H1 (cell line): Measurements from ENCODE around the gene MYBPC1. TPM values are rescaled to one million over a fixed set of nuclear protein-coding genes. Genes with fewer than 3 reads are reported as not detected.
A peak's percentile ranks its signal among the peaks of the same experiment; 100 is the strongest.

ENCODE experiments used
- CTCF ChIA-PET: fragments of 300-600 bp; sonication (Branson Sonifier 250); formaldehyde crosslinking; loops from one replicate; lab custom pipeline; 2021; ENCODE audit not compliant: partially characterized antibody; lab: Charles Lee
- POLR2A ChIA-PET: fragments of 300-600 bp; sonication (Branson Sonifier 250); formaldehyde crosslinking; loops from one replicate; lab custom pipeline; 2021; ENCODE audit warnings: inconsistent platforms; ENCODE audit not compliant: partially characterized antibody; lab: Charles Lee
- DNase-seq, 2 experiments: peaks; one replicate each; pipeline versions ENCODE4 v3.0.0 to v3.0.0-alpha.2; 2010 to 2022; ENCODE audit warnings: low spot score in 2 of 2, low read depth in 1 of 2, mixed read lengths in 1 of 2
- FAIRE-seq: peaks from 2 replicates; lab custom pipeline; 2011; peaks lifted over from hg19 to GRCh38; lab: Jason Lieb, UNC
- H2AFZ ChIP-seq: 2 replicates; pipeline ENCODE4 v1.8.1; 2012; ENCODE audit warnings: low read length, inconsistent platforms
- H2AK5ac ChIP-seq: 2 replicates; pipeline ENCODE4 v1.6.1; 2013; ENCODE audit warnings: low read depth, low read length
- H2BK120ac ChIP-seq: replicated peaks from 2 replicates; pipeline ENCODE3; 2013; ENCODE audit warnings: low read depth, low read length, inconsistent platforms
- H2BK12ac ChIP-seq: 2 replicates; pipeline ENCODE4 v1.6.1; 2013; ENCODE audit warnings: low read depth, low read length
- H2BK15ac ChIP-seq: 2 replicates; pipeline ENCODE4 v1.6.1; 2013; ENCODE audit warnings: low read length
- H2BK20ac ChIP-seq: 2 replicates; pipeline ENCODE4 v1.6.1; 2013; ENCODE audit warnings: low read length
- H2BK5ac ChIP-seq: 2 replicates; pipeline ENCODE4 v1.6.1; 2013; ENCODE audit warnings: low read depth, low read length
- H3K14ac ChIP-seq: 2 replicates; pipeline ENCODE4 v1.6.1; 2013; ENCODE audit warnings: inconsistent platforms; ENCODE audit not compliant: insufficient read length
- H3K18ac ChIP-seq: 2 replicates; pipeline ENCODE4 v1.6.1; 2013; ENCODE audit warnings: low read length; ENCODE audit errors: extremely low read depth
- H3K23ac ChIP-seq: 2 replicates; pipeline ENCODE4 v1.6.1; 2013; ENCODE audit warnings: inconsistent platforms; ENCODE audit not compliant: insufficient read length
- H3K23me2 ChIP-seq: 2 replicates; pipeline ENCODE4 v1.6.1; 2013; ENCODE audit warnings: low read depth, low read length
- H3K27ac ChIP-seq: 2 replicates; pipeline ENCODE4 v1.6.1; 2011; ENCODE audit warnings: low read depth, low read length, inconsistent platforms
- H3K27me3 ChIP-seq, 4 experiments: replicated peaks in 1 of 4; 1 replicate in 1 of 4; 2 replicates in 3 of 4; pipeline versions ENCODE4 v1.6.1 to v1.8.1; 2011 to 2013; ENCODE audit warnings: low read length in 3 of 4, mild to moderate bottlenecking in 3 of 4, inconsistent platforms in 2 of 4, mixed read lengths in 2 of 4, moderate library complexity in 1 of 4; ENCODE audit not compliant: control insufficient read depth in 3 of 4, insufficient read depth in 3 of 4; ENCODE audit errors: extremely low read depth in 1 of 4
- H3K36me3 ChIP-seq, 4 experiments: 2 replicates each; pipeline versions ENCODE4 v1.6.1 to v1.8.1; 2011 to 2013; ENCODE audit warnings: mild to moderate bottlenecking in 4 of 4, low read length in 3 of 4, moderate library complexity in 2 of 4, control low read depth in 1 of 4, inconsistent platforms in 1 of 4; ENCODE audit not compliant: insufficient read depth in 4 of 4, control insufficient read depth in 2 of 4
- H3K4ac ChIP-seq: replicated peaks from 2 replicates; pipeline ENCODE3; 2013; ENCODE audit warnings: low read length, low read depth, mixed read lengths, inconsistent platforms; ENCODE audit not compliant: insufficient read length
- H3K4me1 ChIP-seq, 4 experiments: replicated peaks in 1 of 4; 1 replicate in 1 of 4; 2 replicates in 3 of 4; pipeline versions ENCODE4 v1.6.1 to v1.8.1; 2011 to 2013; ENCODE audit warnings: low read length in 3 of 4, inconsistent platforms in 2 of 4, mixed read lengths in 1 of 4; ENCODE audit not compliant: insufficient read depth in 4 of 4, control insufficient read depth in 3 of 4
- H3K4me2 ChIP-seq, 2 experiments: 2 replicates each; pipeline versions ENCODE4 v1.6.1 to v1.8.1; 2011 to 2013; ENCODE audit warnings: low read depth in 2 of 2, low read length in 2 of 2, control low read depth in 1 of 2, inconsistent platforms in 1 of 2, mild to moderate bottlenecking in 1 of 2; ENCODE audit not compliant: insufficient read depth in 1 of 2
- H3K4me3 ChIP-seq, 4 experiments: fragments of 200-600, 300-600 bp in 1 of 4; sonication (generic), shearing (Covaris generic), sonication (Bioruptor Twin) in 1 of 4; 2 replicates each; pipeline versions ENCODE4 v1.5.1 to v1.8.1; 2011 to 2016; ENCODE audit warnings: low read length in 4 of 4, low read depth in 3 of 4, control low read depth in 2 of 4, inconsistent platforms in 2 of 4, mild to moderate bottlenecking in 2 of 4, mixed read lengths in 1 of 4, moderate library complexity in 1 of 4; ENCODE audit not compliant: insufficient read depth in 2 of 4; ENCODE audit errors: extremely low read depth in 1 of 4
- H3K56ac ChIP-seq: replicated peaks from 2 replicates; pipeline ENCODE3; 2013; ENCODE audit warnings: low read depth, mild to moderate bottlenecking, mixed read lengths, low read length, inconsistent platforms; ENCODE audit not compliant: insufficient read length
- H3K79me1 ChIP-seq: 2 replicates; pipeline ENCODE4 v1.6.1; 2013; ENCODE audit warnings: low read depth, low read length, control low read depth
- H3K79me2 ChIP-seq, 2 experiments: 2 replicates each; pipeline versions ENCODE4 v1.6.1 to v1.8.1; 2012 to 2013; ENCODE audit warnings: low read length in 2 of 2, mild to moderate bottlenecking in 2 of 2, inconsistent platforms in 1 of 2; ENCODE audit not compliant: insufficient read depth in 2 of 2, control insufficient read depth in 1 of 2
- H3K9ac ChIP-seq, 4 experiments: replicated peaks in 1 of 4; 1 replicate in 1 of 4; 2 replicates in 3 of 4; pipeline versions ENCODE4 v1.6.1 to v1.8.1; 2011 to 2013; ENCODE audit warnings: low read depth in 3 of 4, low read length in 3 of 4, control low read depth in 2 of 4, mild to moderate bottlenecking in 2 of 4, moderate library complexity in 2 of 4, inconsistent platforms in 1 of 4; ENCODE audit errors: extremely low read depth in 1 of 4
- H3K9me3 ChIP-seq, 2 experiments: 2 replicates each; pipeline versions ENCODE4 v1.6.1 to v1.8.1; 2012 to 2013; ENCODE audit warnings: mild to moderate bottlenecking in 2 of 2, moderate library complexity in 2 of 2, control low read depth in 1 of 2, inconsistent platforms in 1 of 2, low read depth in 1 of 2, low read length in 1 of 2, mixed read lengths in 1 of 2; ENCODE audit not compliant: insufficient read depth in 2 of 2
- H4K20me1 ChIP-seq, 2 experiments: replicated peaks in 1 of 2; 2 replicates each; pipeline versions ENCODE3 to v1.8.1; 2011 to 2013; ENCODE audit warnings: inconsistent platforms in 2 of 2, low read length in 2 of 2, mild to moderate bottlenecking in 1 of 2; ENCODE audit not compliant: insufficient read depth in 2 of 2, control insufficient read depth in 1 of 2
- H4K5ac ChIP-seq: 2 replicates; pipeline ENCODE4 v1.6.1; 2013; ENCODE audit warnings: low read length, low read depth, mixed read lengths, inconsistent platforms; ENCODE audit not compliant: insufficient read length
- H4K8ac ChIP-seq: 2 replicates; pipeline ENCODE4 v1.8.0; 2013; ENCODE audit warnings: mild to moderate bottlenecking, moderate library complexity, low read length, inconsistent platforms; ENCODE audit not compliant: insufficient read depth; ENCODE audit errors: extremely low read depth
- H4K91ac ChIP-seq: replicated peaks from 2 replicates; pipeline ENCODE3; 2013; ENCODE audit warnings: low read length, mixed read lengths, inconsistent platforms; ENCODE audit not compliant: insufficient read length
- ATF2 ChIP-seq: IDR thresholded peaks from 2 replicates; pipeline ENCODE4 v1.6.1; 2012; ENCODE audit warnings: low read length, inconsistent platforms
- BCL11A ChIP-seq, 2 experiments: IDR thresholded peaks; one replicate each; pipeline ENCODE4 v1.6.1; 2011; ENCODE audit warnings: low read depth in 2 of 2, low read length in 2 of 2, mild to moderate bottlenecking in 2 of 2
- CHD1 ChIP-seq: IDR thresholded peaks from 2 replicates; pipeline ENCODE4 v1.6.1; 2012; ENCODE audit warnings: low read depth, low read length, improper control_type of control experiment
- CTBP2 ChIP-seq: IDR thresholded peaks from 2 replicates; pipeline ENCODE4 v1.7.0; 2011; ENCODE audit warnings: borderline replicate concordance, mild to moderate bottlenecking, moderate library complexity, mixed read lengths, low read length; ENCODE audit not compliant: insufficient read depth, insufficient read length
- EZH2 ChIP-seq: fragments of 200-600 bp; sonication (generic); IDR thresholded peaks from 2 replicates; pipeline ENCODE4 v1.7.1; 2012; ENCODE audit warnings: low read depth, mild to moderate bottlenecking, moderate library complexity, low read length, inconsistent platforms; ENCODE audit not compliant: severe bottlenecking
- FOSL1 ChIP-seq: IDR thresholded peaks from 2 replicates; pipeline ENCODE4 v1.6.1; 2011; ENCODE audit warnings: mild to moderate bottlenecking, low read depth, low read length, moderate library complexity; ENCODE audit not compliant: insufficient read depth
- JUND ChIP-seq: IDR thresholded peaks from 2 replicates; pipeline ENCODE4 v1.6.1; 2011; ENCODE audit warnings: mild to moderate bottlenecking, improper control_type of control experiment, low read length
- POLR2AphosphoS5 ChIP-seq: IDR thresholded peaks from 2 replicates; pipeline ENCODE4 v1.6.1; 2011; ENCODE audit warnings: low read depth, low read length
- RFX5 ChIP-seq: IDR thresholded peaks from 2 replicates; pipeline ENCODE4 v1.6.1; 2011; ENCODE audit warnings: low read depth, low read length, improper control_type of control experiment, borderline replicate concordance
- RXRA ChIP-seq: IDR thresholded peaks from 2 replicates; pipeline ENCODE4 v1.6.1; 2011; ENCODE audit warnings: low read depth, mild to moderate bottlenecking, low read length, moderate library complexity; ENCODE audit not compliant: insufficient read depth
- SP4 ChIP-seq: IDR thresholded peaks from 2 replicates; pipeline ENCODE4 v1.6.1; 2012; ENCODE audit warnings: low read length, inconsistent platforms
- USF2 ChIP-seq: IDR thresholded peaks from 2 replicates; pipeline ENCODE4 v1.6.1; 2011; ENCODE audit warnings: low read length, improper control_type of control experiment
- WGBS, 2 experiments: shearing (Covaris generic) in 1 of 2; methylation state at CpG; one replicate each; pipeline versions ENCODE4 v1.1.6 to v1.1.7; 2013 to 2015; ENCODE audit warnings: low lambda C conversion rate in 2 of 2, mixed read lengths in 2 of 2, inconsistent platforms in 1 of 2, low coverage in 1 of 2, missing lambda C conversion rate in 1 of 2; ENCODE audit not compliant: insufficient replicate concordance in 2 of 2, insufficient coverage in 1 of 2, insufficient read length in 1 of 2; ENCODE audit errors: extremely low coverage in 1 of 2, missing lambda C conversion rate in 1 of 2; 5-methylcytosine and 5-hydroxymethylcytosine counted together
- polyA plus RNA-seq, 7 experiments: library from polyadenylated mRNA; depleted of rRNA in 3 of 7; stranded (reverse) in 5 of 7; unstranded in 2 of 7; fragments of >200 nt in 5 of 7; fragments of 200-250 nt in 2 of 7; gene quantifications; 1 replicate in 5 of 7; 2 replicates in 1 of 7; 4 replicates in 1 of 7; pipeline versions ENCODE4 v1.2.1 to v1.2.3, GENCODE V29; 2011 to 2013; ENCODE audit warnings: missing spikeins in 2 of 7, mixed read lengths in 2 of 7
- total RNA-seq: library from RNA; stranded (reverse); fragmentation: NEBNext Ultra II Directional; extraction: Animal tissue kit (Norgen Biotek cat#: 25700); gene quantifications from 2 replicates; pipeline ENCODE4 v1.2.1, GENCODE V29; 2021

Gene MYBPC1
- total and polyA plus RNA-seq, 2 of the 8 experiments (the other 6 are each of a cell fraction or from before 2014, with no cell fraction given) = not detected

GRCh38 chr12:101637936-101638335 is 43.2 kb downstream of the MYBPC1 start:
- no peak overlapping the region for H2BK5ac ChIP-seq
- H4K8ac ChIP-seq = no peak overlapping the region
- no peak overlapping the region for H3K4ac ChIP-seq
- no peak overlapping the region for H2BK120ac ChIP-seq
- H3K23ac ChIP-seq = no peak overlapping the region
- H3K9me3 ChIP-seq = no peaks in the 10 kb centered on the region
- 0 out of 7 replicates have a peak, but pooled peaks cover 0 to 4% (median 0%) of the 10 kb centered on the region in 4 experiments for H3K4me1 ChIP-seq
- no peak overlapping the region for H4K5ac ChIP-seq
- H3K14ac ChIP-seq = no peak overlapping the region
- H3K79me2 ChIP-seq = no peaks in the 10 kb centered on the region
- WGBS, 2 experiments = 88% methylated on average over 3 of the region's 3 CpGs; no CpG with 5 or more reads in 1 of the 2 experiments
- no peak overlapping the region for H2BK12ac ChIP-seq
- no peak overlapping the region for H3K27ac ChIP-seq
- H3K56ac ChIP-seq = no peak overlapping the region
- H3K4me3 ChIP-seq = no peak overlapping the region
- no peak overlapping the region for H2BK20ac ChIP-seq
- no peaks in the 10 kb centered on the region for H3K79me1 ChIP-seq
- H4K91ac ChIP-seq = no peak overlapping the region
- 0 out of 2 replicates have a peak overlapping the region, but pooled peaks have one; percentile 2 for H2AFZ ChIP-seq
- H3K18ac ChIP-seq = no peak overlapping the region
- no peak overlapping the region for H3K4me2 ChIP-seq
- H4K20me1 ChIP-seq = no peaks in the 10 kb centered on the region
- no peak overlapping the region for H2BK15ac ChIP-seq
- no peak for DNase-seq
- no peaks in the 10 kb centered on the region for H3K36me3 ChIP-seq
- ChIA-PET POLR2A (no interaction called here), CTCF (no interaction called here)
- H3K9ac ChIP-seq = no peak overlapping the region
- peaks cover 1 to 16% (median 7%) of the 10 kb centered on the region in 4 experiments; a peak in 5 of 7 replicates for H3K27me3 ChIP-seq
- FAIRE-seq = no peak
- no peaks in the 10 kb centered on the region for H3K23me2 ChIP-seq
- no peak overlapping the region for H2AK5ac ChIP-seq
- TF ChIP-seq RXRA (no peak), SP4 (no peak), USF2 (no peak), CHD1 (no peak), FOSL1 (no peak), RFX5 (no peak), ATF2 (no peak), JUND (no peak), CTBP2 (no peak), EZH2 (no peak), BCL11A (IDR thresholded peaks at IDR 0.05; ENCODE audit: low read depth in 2 of 2, low read length in 2 of 2) (no peak), POLR2AphosphoS5 (no peak)
